GM12872 (cell line): Measurements from ENCODE around the gene CXCR3.

Experiments
- CTCF ChIP-seq: IDR thresholded peaks from 3 replicates; pipeline ENCODE4 v1.5.1; 2011; ENCODE audit warnings: low read depth, mild to moderate bottlenecking, low read length, moderate library complexity; ENCODE audit not compliant: insufficient read depth

Gene CXCR3

GRCh38 chrX:71618303-71618721 is at the start of gene CXCR3:
TSS of gene CXCR3 (minus strand) at chrX:71618511. CDS start at chrX:71618449, 62 bp downstream.
- no peak for TF ChIP-seq CTCF

GRCh38 chrX:71667328-71668247 is 49.3 kb upstream of the CXCR3 start, which contains the start of gene LOC101059915:
TSS of gene LOC101059915 (plus strand) at chrX:71667546.
- no peak for TF ChIP-seq CTCF

GRCh38 chrX:71666240-71667223 is 48.2 kb upstream of the CXCR3 start:
- no peak for TF ChIP-seq CTCF

GRCh38 chrX:71665747-71666146 is 47.4 kb upstream of the CXCR3 start:
- no peak for TF ChIP-seq CTCF

GRCh38 chrX:71664889-71665491 is 46.7 kb upstream of the CXCR3 start:
- no peak for TF ChIP-seq CTCF

GRCh38 chrX:71664202-71664601 is 45.9 kb upstream of the CXCR3 start:
- peak; percentile 55 for TF ChIP-seq CTCF
